Stimulated activated CD4-positive, alpha-beta T cell treated with anti-CD3 and anti-CD28 coated beads, TNF-alpha, amount 100 ng/mL, for 1 hour (primary cell): Measurements from ENCODE around the gene RHO.

Experiments
- DNase-seq, 3 donors: peaks; one replicate each; pipeline ENCODE4 v3.0.0-alpha.2; 2020; ENCODE audit warnings: low read depth in 3 of 3, low spot score in 1 of 3

RHO gene

DNA sequence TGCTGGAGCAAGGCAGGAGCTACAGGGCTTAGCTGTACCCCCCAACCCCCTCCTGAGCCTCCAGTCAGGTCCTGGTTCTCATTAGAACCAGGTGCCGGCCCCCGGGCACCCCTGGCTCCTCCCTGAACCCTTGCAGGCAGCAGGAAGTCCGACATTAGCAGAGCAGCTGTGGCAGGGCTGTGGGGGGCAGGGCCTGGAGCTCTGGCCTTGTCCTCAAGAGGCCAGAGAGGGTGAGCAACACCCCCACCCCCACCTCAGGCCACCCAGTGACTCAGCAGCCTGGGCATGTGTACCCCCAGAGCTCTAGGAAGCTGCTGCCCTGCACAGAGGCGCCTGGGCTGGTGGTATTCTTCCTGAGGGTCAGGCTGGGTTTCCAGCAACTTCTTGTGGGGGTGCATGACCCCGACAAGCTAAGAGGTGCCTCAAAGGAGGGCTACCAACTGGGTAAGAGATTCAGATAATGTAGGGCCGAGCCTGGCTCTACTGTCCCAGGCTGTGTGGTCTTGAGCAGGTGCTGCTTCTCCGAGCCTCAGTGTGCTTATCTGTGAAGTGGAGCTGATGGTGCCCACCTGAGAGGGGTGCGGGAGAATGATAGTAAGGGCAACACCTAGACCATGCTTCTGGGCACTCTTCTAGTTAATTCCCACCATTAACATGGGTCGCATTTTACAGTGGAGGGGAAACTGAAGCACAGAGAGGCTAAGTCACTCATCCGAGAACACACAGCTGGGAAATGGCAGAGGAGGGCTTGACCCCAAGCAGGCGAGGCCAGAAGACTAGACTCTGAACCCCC, 30.5 kb downstream of the RHO start:
- DNase-seq: no peak

DNA sequence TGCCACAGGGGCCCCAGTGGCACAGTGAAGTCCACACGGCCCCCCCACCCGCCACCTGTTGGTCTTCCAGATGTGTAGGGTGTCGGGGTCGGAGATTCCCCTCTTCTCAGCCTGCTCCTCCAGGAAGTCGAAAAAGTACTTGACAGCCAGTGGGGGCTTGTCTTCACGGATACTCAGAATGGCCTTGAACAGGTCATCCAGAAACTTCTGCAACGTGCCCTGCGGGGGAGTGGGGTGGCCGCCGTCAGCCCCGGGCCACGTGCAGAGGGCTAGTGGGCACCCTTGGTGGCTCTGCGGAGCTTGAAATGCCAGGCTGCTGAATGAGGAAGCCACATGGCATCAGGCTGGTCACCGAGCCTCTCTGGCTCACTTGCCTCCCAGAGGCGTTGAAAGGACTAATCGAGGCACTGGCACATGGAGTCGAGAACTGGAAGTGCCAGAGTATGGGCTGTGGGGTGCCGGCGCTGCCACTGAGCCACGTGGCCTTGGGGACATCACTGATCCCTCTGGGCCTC, 31.2 kb downstream of the RHO start:
- no peak for DNase-seq

DNA sequence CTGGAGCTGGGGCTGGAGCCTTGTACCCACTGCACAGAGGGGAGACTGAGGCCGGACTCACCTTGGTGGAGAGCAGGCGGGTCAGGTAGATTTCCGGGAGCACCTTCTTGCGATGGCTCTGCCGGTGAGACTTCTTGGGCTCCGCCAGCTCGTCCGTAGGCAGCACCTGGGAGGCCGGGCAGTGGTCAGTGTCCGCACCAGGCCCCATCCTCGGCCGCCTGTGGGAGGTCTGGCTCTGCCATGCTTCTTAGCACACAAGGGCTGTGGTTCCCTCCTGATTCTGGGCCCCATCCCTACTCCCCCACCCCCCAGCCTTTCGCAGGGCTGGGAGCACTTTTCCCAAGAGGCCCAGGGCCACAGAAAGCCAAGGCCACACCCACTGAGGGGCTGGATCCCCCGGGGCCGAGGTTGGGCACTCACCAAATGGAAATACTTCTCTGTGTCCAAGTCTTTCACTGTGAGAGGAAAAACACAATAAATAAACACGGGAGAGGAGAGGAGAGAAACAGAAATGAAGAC, 31.9 kb downstream of the RHO start:
- DNase-seq: no peak

DNA sequence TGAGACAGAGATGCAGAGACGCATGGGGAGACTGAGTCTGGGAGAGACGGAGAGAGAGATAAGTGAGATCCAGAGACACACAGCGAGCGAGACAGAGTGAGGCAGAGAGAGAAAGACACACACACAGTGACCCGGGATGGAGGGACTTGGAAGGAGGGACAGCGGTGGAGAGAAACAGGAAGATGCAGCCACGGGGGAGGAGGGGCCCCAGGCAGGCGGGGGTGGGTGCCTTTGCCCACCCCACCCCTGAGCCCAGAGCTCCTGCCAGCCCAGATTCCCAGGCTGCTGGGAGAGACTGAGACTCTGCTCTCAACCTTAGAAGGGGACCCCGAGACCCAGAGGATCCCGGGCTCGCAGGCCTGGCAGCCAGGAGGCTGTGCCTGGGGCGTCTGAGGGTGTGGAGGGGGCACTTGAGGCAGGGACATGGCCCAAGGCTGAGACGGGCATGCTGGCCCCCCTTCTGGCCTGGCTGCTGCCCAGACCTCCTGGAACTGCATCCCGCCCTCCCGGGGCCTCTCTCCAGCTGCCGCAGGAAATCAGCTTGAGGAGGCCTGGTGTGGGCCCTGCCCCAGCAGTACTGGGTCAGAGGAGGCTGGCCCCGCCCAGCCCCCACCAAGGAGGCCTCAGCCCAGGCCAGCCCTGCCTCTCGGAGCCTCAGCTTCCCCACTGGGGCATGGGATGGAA, 32.6 kb downstream of the RHO start:
- no peak for DNase-seq

- no peak for DNase-seq
Measured at GRCh38 chr3:129561619-129562248, 33.3 kb downstream of the RHO start.

DNA sequence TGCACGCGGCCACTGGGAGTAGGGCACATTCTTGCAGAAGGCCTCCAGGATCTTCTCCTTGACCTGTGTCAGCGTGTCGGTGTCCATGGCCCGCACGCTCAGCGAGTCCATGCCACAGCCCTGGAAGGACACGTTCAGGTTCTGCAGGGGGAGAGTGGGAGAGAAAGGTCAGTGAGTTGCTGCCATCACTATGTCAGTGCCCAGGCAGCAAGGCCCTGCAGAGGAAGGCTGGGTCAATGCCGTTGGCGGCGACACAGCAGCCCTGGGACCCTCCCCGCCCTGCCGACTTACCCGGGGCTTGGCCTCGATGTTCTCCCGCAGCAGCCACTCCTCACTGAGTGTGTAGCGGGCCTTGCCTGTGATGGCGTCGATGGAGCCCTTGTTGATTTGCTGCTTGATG, 34.4 kb downstream of the RHO start:
- DNase-seq: no peak

- no peak for DNase-seq
Measured at GRCh38 chr3:129563332-129563731, 34.9 kb downstream of the RHO start.

DNA sequence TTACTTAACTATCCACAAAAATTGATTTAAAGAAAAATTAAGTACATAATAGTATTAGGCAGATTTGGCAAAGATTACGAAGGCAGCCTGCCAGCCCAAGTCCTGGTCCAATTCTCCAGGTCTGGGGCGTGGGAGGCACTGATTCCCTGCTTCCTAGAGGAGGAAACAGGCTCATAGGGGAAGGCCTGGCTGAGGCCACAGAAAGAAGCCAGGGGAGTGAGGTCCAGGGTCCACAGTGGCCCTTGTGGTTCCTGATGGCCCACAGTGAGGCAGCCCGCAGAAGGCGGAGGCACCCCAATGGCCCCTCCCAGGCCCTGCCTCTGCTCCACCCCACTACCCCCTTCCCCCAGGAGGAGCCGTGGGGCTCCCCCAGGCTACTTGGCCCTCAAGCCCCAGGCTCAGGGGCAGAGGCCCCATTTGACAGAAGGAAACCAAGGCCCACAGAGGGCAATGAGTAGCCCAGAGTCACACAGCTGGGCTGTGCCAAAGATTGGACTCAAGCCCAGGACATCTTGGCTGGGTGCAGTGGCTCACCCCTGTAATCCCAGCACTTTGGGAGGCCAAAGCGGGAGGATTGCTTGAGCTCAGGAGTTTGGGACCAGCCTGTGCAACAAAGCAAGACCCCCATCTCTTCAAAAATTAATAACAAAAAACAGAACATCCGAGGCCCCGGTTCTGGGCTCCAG, 35.6 kb downstream of the RHO start:
- DNase-seq: no peak

DNA sequence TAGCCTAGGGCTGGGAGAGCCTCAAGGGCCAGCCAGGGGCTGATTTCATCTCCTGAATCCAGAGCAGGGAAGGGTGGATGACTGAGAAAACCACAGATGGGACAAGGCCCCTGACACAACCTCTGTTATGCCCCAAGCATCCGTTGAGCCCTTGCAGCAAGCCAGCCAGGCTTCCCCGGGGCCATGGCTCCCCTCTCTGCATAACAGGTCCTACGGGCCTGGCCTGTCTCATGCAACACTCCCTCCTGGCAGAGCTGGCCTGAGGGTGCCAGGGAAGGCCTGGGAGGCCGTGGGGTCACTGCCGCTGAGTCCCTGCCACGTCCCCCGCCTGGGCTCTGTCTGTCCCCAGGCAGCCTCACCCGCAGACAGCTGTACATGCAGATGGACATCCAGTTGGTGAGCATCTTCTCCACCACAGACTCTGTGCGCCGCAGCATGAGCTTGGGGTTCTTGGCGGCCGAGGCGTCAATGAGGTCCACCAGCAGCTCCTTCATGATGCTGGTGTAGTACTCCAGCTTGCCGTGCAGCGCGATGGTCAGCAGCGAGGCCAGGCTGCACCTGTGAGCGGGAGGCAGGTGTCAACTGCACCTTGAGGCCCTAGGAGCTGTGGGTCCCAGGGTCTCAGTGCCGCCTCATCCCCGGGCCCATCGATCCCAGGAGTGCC, 36.7 kb downstream of the RHO start:
- DNase-seq: no peak

GRCh38 chr3:129565902-129566301, 37.5 kb downstream of the RHO start:
- DNase-seq: no peak

GRCh38 chr3:129567176-129567705, 38.8 kb downstream of the RHO start:
- DNase-seq: no peak

DNA sequence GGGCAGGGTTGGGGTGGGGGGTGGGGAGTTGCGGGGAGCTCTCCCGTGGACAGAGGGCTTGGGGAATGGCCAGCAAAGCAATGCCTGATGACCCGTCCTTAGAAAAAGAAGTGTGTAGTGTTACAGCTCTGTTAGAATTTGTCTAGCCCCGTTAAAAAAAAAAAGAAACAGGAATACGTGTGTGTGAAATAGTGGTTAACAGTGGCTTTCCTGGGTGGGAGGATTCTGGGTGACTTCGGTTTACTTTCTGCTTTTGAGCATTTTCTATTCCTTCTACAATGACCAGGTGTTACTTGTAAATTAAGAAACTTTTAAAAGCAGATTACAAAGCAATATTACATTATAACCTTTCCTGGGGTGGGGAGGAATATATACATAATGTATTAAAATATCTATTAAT, 39.5 kb downstream of the RHO start:
- DNase-seq: no peak

DNA sequence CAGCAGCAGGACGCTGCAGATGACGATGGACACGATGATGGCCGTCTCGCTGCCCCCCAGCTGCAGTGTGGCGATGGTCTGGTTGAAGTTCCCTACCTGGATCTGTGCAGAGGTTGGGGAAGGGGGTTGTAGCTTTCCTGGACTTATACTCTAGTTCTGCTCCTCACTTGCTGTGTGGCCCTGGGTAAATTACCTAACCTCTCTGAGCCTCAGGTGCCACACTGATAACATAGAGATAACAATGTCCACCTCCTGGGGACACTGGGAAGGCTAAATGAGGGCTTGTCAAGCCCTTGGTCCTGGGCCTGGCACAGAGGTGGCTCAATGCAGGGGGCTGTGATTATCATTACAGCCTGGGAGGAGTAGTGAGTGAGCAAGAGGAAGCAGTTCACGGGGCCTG, 41.4 kb downstream of the RHO start:
- DNase-seq: no peak

DNA sequence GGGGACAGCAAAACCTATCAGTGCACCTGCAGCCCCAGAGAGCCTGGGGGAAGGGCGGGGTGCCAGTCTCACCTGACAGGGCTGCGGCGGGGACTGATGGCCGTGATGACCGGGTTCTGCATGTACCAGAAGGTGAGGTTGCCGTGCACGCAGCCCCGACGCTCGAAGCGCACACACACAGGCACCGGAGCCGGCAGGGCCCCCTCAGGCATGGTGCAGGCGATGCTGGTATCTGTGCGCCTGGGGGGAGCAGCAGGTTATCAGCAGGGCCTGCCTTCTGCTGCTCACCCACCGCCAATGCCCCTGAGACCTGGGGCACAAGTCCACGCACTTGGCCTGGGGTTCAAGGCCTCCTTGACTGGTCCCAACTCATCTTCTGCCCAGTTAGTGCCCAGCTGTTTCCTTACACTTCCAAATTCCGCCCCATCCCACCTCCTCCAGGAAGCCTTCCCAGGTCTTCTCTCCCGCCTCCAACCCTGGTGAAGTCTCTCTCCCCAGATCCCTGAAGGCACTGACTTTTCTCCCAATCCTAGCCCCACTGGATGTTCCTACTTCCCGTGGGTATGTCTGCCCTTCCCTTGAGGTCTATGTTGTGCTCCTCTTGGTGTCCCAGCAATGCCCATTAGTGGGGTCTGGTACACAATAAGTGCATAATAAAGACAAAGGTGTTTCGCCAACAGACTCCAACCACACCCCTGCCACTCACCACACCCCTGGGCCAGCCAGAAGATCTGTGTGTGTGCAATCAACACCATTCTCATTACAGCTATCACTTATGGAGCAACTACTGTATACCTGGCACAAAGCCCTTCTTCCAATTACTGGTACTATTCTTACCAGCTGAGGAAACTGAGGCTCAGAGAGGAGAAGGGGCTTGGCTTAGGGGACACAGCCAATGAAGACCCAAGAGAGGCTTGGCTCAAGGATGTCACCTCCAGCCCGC, 43.4 kb downstream of the RHO start:
- no peak for DNase-seq

DNA sequence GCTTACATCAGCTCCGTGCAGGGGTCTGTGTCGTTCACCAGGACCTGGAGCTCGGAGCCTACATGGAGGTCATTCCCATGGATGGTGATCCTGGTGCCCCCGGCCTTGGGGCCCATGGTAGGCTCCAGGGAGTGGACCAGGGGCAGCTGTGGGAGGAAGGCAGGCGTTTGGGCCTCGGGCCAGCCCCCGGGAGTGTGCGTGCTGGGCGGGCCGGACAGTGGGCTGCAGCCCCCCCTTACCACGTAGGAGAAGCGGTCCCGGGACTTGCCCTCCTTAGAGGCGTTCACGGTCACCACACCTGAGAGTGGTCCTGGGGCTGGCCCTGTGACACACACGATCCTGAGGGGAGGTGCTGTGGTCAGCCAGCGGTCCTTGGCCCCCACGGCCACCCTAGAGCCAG, 44.2 kb downstream of the RHO start:
- DNase-seq: no peak

DNA sequence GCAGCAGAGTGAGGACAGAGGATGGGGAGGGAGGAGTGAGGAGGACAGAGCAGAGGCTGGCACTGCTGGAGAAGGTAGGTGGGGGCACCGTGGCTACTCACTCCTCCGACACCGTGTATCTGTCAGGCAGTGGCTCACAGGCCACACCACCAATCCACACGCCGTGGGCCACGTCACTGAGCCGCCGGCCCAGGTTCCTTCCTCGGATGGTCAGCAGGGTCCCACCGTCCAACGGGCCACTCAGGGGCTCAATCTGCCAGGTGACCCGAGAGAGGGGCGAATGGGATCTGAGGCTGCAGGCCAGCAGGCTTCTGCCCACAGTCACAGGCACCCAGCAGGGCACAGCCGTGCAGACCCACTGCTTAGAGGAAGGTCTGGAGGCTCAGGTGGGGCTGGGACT, 45.1 kb downstream of the RHO start:
- no peak for DNase-seq

- no peak for DNase-seq
Measured at GRCh38 chr3:129574206-129574605, 45.8 kb downstream of the RHO start.

DNA sequence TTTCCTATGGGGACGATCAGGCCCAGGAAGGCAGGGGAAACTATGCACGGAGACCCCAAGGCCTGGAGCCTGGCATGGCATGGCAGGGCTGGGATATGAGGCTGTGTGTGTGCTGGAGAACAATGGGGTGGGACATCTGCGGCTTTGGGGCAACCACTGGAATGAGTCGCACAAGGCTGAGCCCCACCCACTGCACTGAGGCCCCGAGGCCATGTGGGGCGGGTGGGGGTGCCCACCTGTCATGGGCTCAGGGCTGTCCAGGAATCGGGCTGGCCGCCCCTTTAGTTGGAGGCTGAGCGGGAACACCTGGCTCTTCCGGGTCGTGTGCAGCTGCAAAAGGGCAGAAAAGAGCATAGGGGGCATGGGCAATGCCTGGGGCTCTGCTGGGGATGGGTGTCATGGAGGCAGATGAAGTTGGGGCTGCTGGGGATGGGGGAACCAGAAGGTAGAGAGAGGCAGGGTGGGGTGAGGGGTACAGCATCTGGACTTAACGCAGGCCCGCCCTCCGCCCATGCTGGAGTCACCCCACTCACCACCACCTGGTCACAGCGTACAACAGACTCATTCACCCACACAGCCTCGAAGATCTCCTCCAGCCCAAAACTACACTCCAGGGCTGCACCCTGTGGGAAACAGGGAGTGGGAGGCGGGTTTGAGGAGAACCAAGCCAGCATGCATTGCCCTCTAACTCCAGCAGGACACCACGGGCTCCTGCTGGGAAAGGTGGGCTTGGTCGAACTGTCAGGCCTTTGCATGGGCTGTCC, 47.0 kb downstream of the RHO start:
- no peak for DNase-seq

DNA sequence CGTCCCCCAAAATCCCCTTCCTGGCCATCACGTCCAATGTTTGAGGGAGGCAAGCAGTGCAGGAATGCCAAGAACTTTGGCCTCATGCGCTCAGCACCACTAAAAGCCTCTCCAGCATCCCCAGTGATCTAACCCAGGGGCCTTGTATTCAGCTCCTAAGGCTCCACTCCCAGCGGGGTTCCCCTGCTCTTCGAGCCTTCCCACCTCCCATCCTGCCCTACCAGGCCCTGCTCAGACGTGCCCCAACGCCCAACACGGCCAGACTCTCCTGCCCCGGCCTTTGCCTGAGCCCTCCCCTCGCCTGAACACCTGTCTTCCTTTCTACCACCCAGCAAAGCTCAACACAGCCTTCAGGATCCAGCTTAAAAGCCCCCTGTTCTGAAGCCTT, 47.6 kb downstream of the RHO start:
- no peak for DNase-seq
